ENCODE data around the gene NKAIN2. TPM values are rescaled to one million over a fixed set of nuclear protein-coding genes. Genes with fewer than 3 reads are reported as not detected.

Gene NKAIN2
- total and polyA plus RNA-seq, 9 of the 15 experiments (the other 6 are each of a cell fraction or from before 2014, with no cell fraction given): not detected

GRCh38 chr6:124478906-124479305 is 675.2 kb downstream of the NKAIN2 start (continued):
- TF ChIP-seq PKNOX1 (IDR thresholded peaks at IDR 0.05) (no peak), NELFE (IDR thresholded peaks at IDR 0.05; ENCODE audit: insufficient read depth, insufficient read length) (no peak), DPF2 (IDR thresholded peaks at IDR 0.05) (no peak), BRF2 (IDR thresholded peaks at IDR 0.05; ENCODE audit: borderline replicate concordance, insufficient read depth, insufficient read length) (no peak)

GRCh38 chr6:124479991-124480430 is 676.3 kb downstream of the NKAIN2 start:
- POLR2A ChIA-PET: no interaction called here
- no peaks in the 10 kb centered on the region for H3K9me1 ChIP-seq (ENCODE audit: control insufficient read depth, insufficient read depth, low read length)
- H4K20me1 ChIP-seq (replicated peaks; ENCODE audit: control insufficient read depth, insufficient read depth, low read length): no peaks in the 10 kb centered on the region
- no peak overlapping the region for H2AFZ ChIP-seq (ENCODE audit: low read depth, low read length)
- in situ Hi-C loops (cut with MboI): no loop called here
- no TSS peak for BruUV-seq (replicated peaks)
- H3K27me3 ChIP-seq (ENCODE audit: control insufficient read depth in 2 of 2, insufficient read depth in 2 of 2, low read length in 2 of 2): no peaks in the 10 kb centered on the region
- 0% methylated on average over 1 of the region's 1 CpG for WGBS (ENCODE audit: insufficient coverage, low coverage, missing lambda C conversion rate)
- CTCF ChIA-PET (ENCODE audit: low intra/inter-chr PET ratio): no interaction called here
- intact Hi-C loops (cut with micrococcal nuclease): no loop called here
- H3K4me2 ChIP-seq (ENCODE audit: insufficient read depth, low read length): no peak overlapping the region
- H3K9me3 ChIP-seq (replicated peaks; ENCODE audit: control insufficient read depth, insufficient read depth, low read depth, low read length): no peaks in the 10 kb centered on the region
- DNase-seq (ENCODE audit: extremely low read depth in 1 of 4, low spot score in 3 of 4) (no peak), FAIRE-seq (no peak), ATAC-seq (no peak)
- H3K79me2 ChIP-seq (ENCODE audit: control insufficient read depth, insufficient read depth, low read length): no peaks in the 10 kb centered on the region
- no peak overlapping the region for H3K27ac ChIP-seq (ENCODE audit: extremely low read depth, low read depth, low read length)
- no peak overlapping the region for H3K9ac ChIP-seq (ENCODE audit: insufficient read depth in 1 of 2, low read depth in 2 of 2, low read length in 2 of 2)
- no peak overlapping the region for H3K4me3 ChIP-seq
- TF ChIP-seq ID3 (CRISPR knock-in tag; IDR thresholded peaks at IDR 0.05): no peak
- no peak for TF ChIP-seq ID3 (tag; IDR thresholded peaks at IDR 0.05)
- TF ChIP-seq ZNF583 (CRISPR knock-in tag; IDR thresholded peaks at IDR 0.05): no peak
- no peak for TF ChIP-seq TAL1 (IDR thresholded peaks at IDR 0.05)
- no peak for TF ChIP-seq CTBP1 (IDR thresholded peaks at IDR 0.05; ENCODE audit: borderline replicate concordance)
- no peak for TF ChIP-seq IRF2 (CRISPR knock-in tag; IDR thresholded peaks at IDR 0.05)
- no peak for TF ChIP-seq MYNN (IDR thresholded peaks at IDR 0.05)
- TF ChIP-seq MYNN (CRISPR knock-in tag; IDR thresholded peaks at IDR 0.05): no peak
- no peak for TF ChIP-seq MXD1 (CRISPR knock-in tag; IDR thresholded peaks at IDR 0.05; ENCODE audit: borderline replicate concordance, poor library complexity, severe bottlenecking)
- no peaks in the 10 kb centered on the region for H3K36me3 ChIP-seq (ENCODE audit: control insufficient read depth, insufficient read depth, low read length)
- H3K4me1 ChIP-seq (replicated peaks in 1 of 2; ENCODE audit: control insufficient read depth in 2 of 2, insufficient read depth in 2 of 2, low read length in 2 of 2): no peaks in the 10 kb centered on the region
